DOHH2 (cell line): ENCODE data around the gene TMEM132D.

Experiments
- H3F3A ChIP-seq: fragments of 200-600 bp; sonication (generic), shearing (Covaris generic); 2 replicates; pipeline ENCODE4 v1.6.0; 2016; ENCODE audit warnings: antibody characterized with exemption, mild to moderate bottlenecking; ENCODE audit not compliant: control insufficient read depth, insufficient read depth
- H3K27ac ChIP-seq: fragments of 200-600 bp; sonication (generic); 2 replicates; pipeline ENCODE4 v1.5.1; 2014; ENCODE audit warnings: low read depth, mild to moderate bottlenecking, low read length, moderate library complexity
- H3K27me3 ChIP-seq: fragments of 200-600 bp; sonication (generic); 2 replicates; pipeline ENCODE4 v1.6.1; 2014; ENCODE audit warnings: mild to moderate bottlenecking, low read length, mixed read lengths; ENCODE audit not compliant: control insufficient read depth
- H3K36me3 ChIP-seq: fragments of 200-600 bp; sonication (generic); 2 replicates; pipeline ENCODE4 v1.6.1; 2014; ENCODE audit warnings: mild to moderate bottlenecking, low read length, moderate library complexity, mixed read lengths; ENCODE audit not compliant: control insufficient read depth
- H3K4me1 ChIP-seq: fragments of 200-600 bp; sonication (generic); 2 replicates; pipeline ENCODE4 v1.6.1; 2014; ENCODE audit warnings: mild to moderate bottlenecking, low read length, mixed read lengths; ENCODE audit not compliant: control insufficient read depth
- H3K4me2 ChIP-seq: fragments of 200-600 bp; sonication (generic); 2 replicates; pipeline ENCODE4 v1.6.0; 2014; ENCODE audit warnings: mild to moderate bottlenecking, low read length, moderate library complexity
- H3K4me3 ChIP-seq: fragments of 200-600 bp; sonication (generic); 2 replicates; pipeline ENCODE4 v1.5.1; 2014; ENCODE audit warnings: mild to moderate bottlenecking, low read length, mixed read lengths
- H3K79me2 ChIP-seq: fragments of 200-600 bp; sonication (generic); 2 replicates; pipeline ENCODE4 v1.6.1; 2014; ENCODE audit warnings: mild to moderate bottlenecking, low read length, mixed read lengths; ENCODE audit not compliant: control insufficient read depth
- H3K9me2 ChIP-seq: fragments of 200-600 bp; sonication (generic); replicated peaks from 2 replicates; pipeline ENCODE4 v1.6.1; 2014; ENCODE audit warnings: mild to moderate bottlenecking, low read length, mixed read lengths; ENCODE audit not compliant: control insufficient read depth
- H3K9me3 ChIP-seq: fragments of 200-600 bp; sonication (generic); 2 replicates; pipeline ENCODE4 v1.6.1; 2014; ENCODE audit warnings: antibody characterized with exemption, low read length, mixed read lengths; ENCODE audit not compliant: control insufficient read depth, insufficient read depth
- H4K20me1 ChIP-seq: fragments of 200-600 bp; sonication (generic); 2 replicates; pipeline ENCODE4 v1.6.0; 2014; ENCODE audit warnings: low read depth, mild to moderate bottlenecking, antibody characterized with exemption, low read length, moderate library complexity; ENCODE audit not compliant: control insufficient read depth, insufficient read depth
- CTCF ChIP-seq: fragments of 200-600 bp; sonication (generic); IDR thresholded peaks from one replicate; pipeline ENCODE4 v1.5.1; 2014; ENCODE audit warnings: antibody characterized with exemption, mild to moderate bottlenecking, low read depth, low read length; ENCODE audit not compliant: poor library complexity, severe bottlenecking
- EZH2phosphoT487 ChIP-seq: fragments of 200-600 bp; sonication (generic); IDR thresholded peaks from 2 replicates; pipeline ENCODE4 v1.6.1; 2017; ENCODE audit warnings: borderline replicate concordance, mild to moderate bottlenecking, antibody characterized with exemption, low read length, moderate library complexity, mixed read lengths

Gene TMEM132D

GRCh38 chr12:129332286-129332685, 571.5 kb downstream of the TMEM132D start:
- Histone ChIP-seq H3F3A (no peaks in the 10 kb centered on the region), H3K9me2 (no peaks in the 10 kb centered on the region), H3K4me3 (no peak overlapping the region), H3K9me3 (no peaks in the 10 kb centered on the region), H3K79me2 (no peaks in the 10 kb centered on the region), H3K4me1 (no peaks in the 10 kb centered on the region), H3K4me2 (no peak overlapping the region), H3K36me3 (no peaks in the 10 kb centered on the region), H3K27me3 (no peaks in the 10 kb centered on the region), H4K20me1 (no peaks in the 10 kb centered on the region), H3K27ac (no peak overlapping the region)
- no peak for TF ChIP-seq EZH2phosphoT487
- no peak for TF ChIP-seq CTCF

- Histone ChIP-seq H3K27me3 (no peaks in the 10 kb centered on the region), H3K27ac (no peak overlapping the region), H3K9me2 (no peaks in the 10 kb centered on the region), H3K4me1 (no peaks in the 10 kb centered on the region), H3F3A (no peaks in the 10 kb centered on the region), H3K4me3 (no peak overlapping the region), H3K9me3 (no peaks in the 10 kb centered on the region), H3K36me3 (no peaks in the 10 kb centered on the region), H3K79me2 (no peaks in the 10 kb centered on the region), H3K4me2 (no peak overlapping the region), H4K20me1 (no peaks in the 10 kb centered on the region)
- TF ChIP-seq EZH2phosphoT487 (no peak), CTCF (no peak)
Observed at GRCh38 chr12:129331356-129332085, 572.3 kb downstream of the TMEM132D start.

GRCh38 chr12:129328235-129328634, 575.6 kb downstream of the TMEM132D start:
- Histone ChIP-seq H3F3A (no peaks in the 10 kb centered on the region), H4K20me1 (no peaks in the 10 kb centered on the region)

More at GRCh38 chr12:129328235-129328634, 575.6 kb downstream of the TMEM132D start:
- no peaks in the 10 kb centered on the region for H3K36me3 ChIP-seq
- no peak overlapping the region for H3K4me2 ChIP-seq
- no peaks in the 10 kb centered on the region for H3K79me2 ChIP-seq
- no peak overlapping the region for H3K4me3 ChIP-seq
- TF ChIP-seq EZH2phosphoT487 (no peak), CTCF (no peak)
- no peak overlapping the region for H3K27ac ChIP-seq
- no peaks in the 10 kb centered on the region for H3K27me3 ChIP-seq
- H3K9me3 ChIP-seq = no peaks in the 10 kb centered on the region
- H3K9me2 ChIP-seq = no peaks in the 10 kb centered on the region
- no peaks in the 10 kb centered on the region for H3K4me1 ChIP-seq
